Glutamatergic neuron (in vitro differentiated cells): Measurements from ENCODE around the gene SNX21. TPM values are rescaled to one million over a fixed set of nuclear protein-coding genes. Genes with fewer than 3 reads are reported as not detected.

ENCODE experiments used
- DNase-seq: peaks from one replicate; pipeline ENCODE4 v3.0.0; 2022
- H3K27ac Mint-ChIP-seq: one replicate; pipeline ENCODE4 v1.8.0; 2020; ENCODE audit warnings: mild to moderate bottlenecking, mixed read lengths, inconsistent platforms; ENCODE audit not compliant: unreplicated experiment
- H3K27me3 Mint-ChIP-seq: one replicate; pipeline ENCODE4 v1.8.0; 2020; ENCODE audit warnings: mild to moderate bottlenecking, moderate library complexity, mixed read lengths, inconsistent platforms; ENCODE audit not compliant: unreplicated experiment
- H3K36me3 Mint-ChIP-seq: one replicate; pipeline ENCODE4 v1.8.0; 2020; ENCODE audit warnings: mild to moderate bottlenecking, mixed read lengths, inconsistent platforms; ENCODE audit not compliant: unreplicated experiment
- H3K4me1 Mint-ChIP-seq: one replicate; pipeline ENCODE4 v1.8.0; 2020; ENCODE audit warnings: mild to moderate bottlenecking, low read depth, mixed read lengths, inconsistent platforms; ENCODE audit not compliant: unreplicated experiment
- H3K4me3 Mint-ChIP-seq: one replicate; pipeline ENCODE4 v1.8.0; 2020; ENCODE audit warnings: mild to moderate bottlenecking, mixed read lengths, inconsistent platforms; ENCODE audit not compliant: unreplicated experiment
- H3K9me3 Mint-ChIP-seq: one replicate; pipeline ENCODE4 v1.8.0; 2020; ENCODE audit warnings: mild to moderate bottlenecking, moderate library complexity, mixed read lengths, inconsistent platforms; ENCODE audit not compliant: unreplicated experiment
- CTCF ChIP-seq: fragments of 200-600 bp; sonication (generic); IDR thresholded peaks from one replicate; pipeline ENCODE4 v1.5.0; 2021; ENCODE audit not compliant: partially characterized antibody, unreplicated experiment
- total RNA-seq: library from RNA; stranded (reverse); fragmentation: NEBNext Ultra II Directional; extraction: Animal tissue kit (Norgen Biotek cat#: 25700); gene quantifications from one replicate; pipeline ENCODE4 v1.2.1, GENCODE V29; 2021; ENCODE audit not compliant: unreplicated experiment

The SNX21 gene
- total RNA-seq, 1 donor from 2014 or later = 10.2 TPM

GRCh38 chr20:45874576-45874975 lies 41.0 kb downstream of the SNX21 start:
- Mint-ChIP-seq H3K4me3 (no peak overlapping the region), H3K27me3 (peaks cover 4% of the 10 kb centered on the region), H3K4me1 (peaks cover 3% of the 10 kb centered on the region), H3K27ac (no peak overlapping the region), H3K9me3 (no peaks in the 10 kb centered on the region), H3K36me3 (peaks cover 3% of the 10 kb centered on the region)
- TF ChIP-seq CTCF = no peak
- no peak for DNase-seq

- DNase-seq = no peak
- peaks cover 9% of the 10 kb centered on the region for H3K4me1 Mint-ChIP-seq
- H3K36me3 Mint-ChIP-seq = no peaks in the 10 kb centered on the region
- no peak for TF ChIP-seq CTCF
- no peaks in the 10 kb centered on the region for H3K9me3 Mint-ChIP-seq
- no peak overlapping the region for H3K27ac Mint-ChIP-seq
- no peak overlapping the region for H3K4me3 Mint-ChIP-seq
- H3K27me3 Mint-ChIP-seq = peaks cover 7% of the 10 kb centered on the region
These were observed 44.6 kb downstream of the SNX21 start for GRCh38 chr20:45878076-45878761.

GRCh38 chr20:45880988-45881788 lies 47.6 kb downstream of the SNX21 start, which contains the start of gene ZSWIM1:
Gene ZSWIM1, plus strand, starts transcription at chr20:45881227. Its CDS starts 1,366 bp downstream, at chr20:45882593.
- H3K27ac Mint-ChIP-seq = peak within 1 kb of the TSS; percentile 87
- H3K27me3 Mint-ChIP-seq = peaks cover 3% of the 10 kb centered on the region
- H3K9me3 Mint-ChIP-seq = no peaks in the 10 kb centered on the region
- no peak for TF ChIP-seq CTCF
- peak; percentile 99 for DNase-seq
- no peaks in the 10 kb centered on the region for H3K36me3 Mint-ChIP-seq
- H3K4me3 Mint-ChIP-seq = peak within 1 kb of the TSS; percentile 88
- peaks cover 9% of the 10 kb centered on the region for H3K4me1 Mint-ChIP-seq

- H3K27ac Mint-ChIP-seq = no peak overlapping the region
- no peak for DNase-seq
- H3K27me3 Mint-ChIP-seq = peaks cover 3% of the 10 kb centered on the region
- H3K4me3 Mint-ChIP-seq = peak overlapping the region; percentile 78
- no peaks in the 10 kb centered on the region for H3K36me3 Mint-ChIP-seq
- TF ChIP-seq CTCF = no peak
- H3K4me1 Mint-ChIP-seq = peaks cover 9% of the 10 kb centered on the region
- H3K9me3 Mint-ChIP-seq = no peaks in the 10 kb centered on the region
These were observed 49.0 kb downstream of the SNX21 start for GRCh38 chr20:45882469-45883099.
